Upper lobe of right lung (tissue), 1 donor: ENCODE data around the gene SPOCK1. TPM values are rescaled to one million over a fixed set of nuclear protein-coding genes. Genes with fewer than 3 reads are reported as not detected.

Source experiments
- ATAC-seq: fragments of 200-7000 bp; cut with Tn5 transposase; one replicate; pipeline ENCODE4 v1.9.1; 2020; ENCODE audit warnings: mild to moderate bottlenecking, moderate library complexity
- DNase-seq: peaks from one replicate; pipeline ENCODE4 v3.0.0-alpha.2; 2020
- H3K27ac ChIP-seq: fragments of 200-600 bp; one replicate; pipeline ENCODE4 v1.8.0; 2022
- H3K27me3 ChIP-seq: fragments of 200-600 bp; one replicate; pipeline ENCODE4 v1.8.0; 2022; ENCODE audit warnings: mild to moderate bottlenecking
- H3K36me3 ChIP-seq: fragments of 200-600 bp; one replicate; pipeline ENCODE4 v1.8.0; 2022
- H3K4me1 ChIP-seq: fragments of 200-600 bp; one replicate; pipeline ENCODE4 v1.8.0; 2022
- H3K4me3 ChIP-seq: fragments of 200-600 bp; one replicate; pipeline ENCODE4 v1.8.0; 2022; ENCODE audit warnings: mild to moderate bottlenecking
- H3K9me3 ChIP-seq: fragments of 200-600 bp; one replicate; pipeline ENCODE4 v1.8.0; 2022
- CTCF ChIP-seq: fragments of 200-600 bp; IDR thresholded peaks from one replicate; pipeline ENCODE4 v1.8.0; 2022; ENCODE audit warnings: antibody characterized with exemption
- intact Hi-C: fragments of 100-400 bp; cut with DNase I; formaldehyde crosslinking; loops from one replicate; pipeline ENCODE4 v1.11.0; 2022
- total RNA-seq: library from RNA; stranded (reverse); fragmentation: NEBNext Ultra II Directional; extraction: Animal tissue kit (Norgen Biotek cat#: 25700); gene quantifications from one replicate; pipeline ENCODE4 v1.2.1, GENCODE V29; 2021
- donor health status: DM: no; HTN: yes; CAD: no; lungs with severe emphysema.

Gene SPOCK1
- total RNA-seq, 1 donor from 2014 or later, result 4.0 TPM

- Histone ChIP-seq H3K4me1 (no peaks in the 10 kb centered on the region), H3K27me3 (no peaks in the 10 kb centered on the region), H3K27ac (peak overlapping the region; percentile 31), H3K4me3 (no peak overlapping the region), H3K9me3 (no peaks in the 10 kb centered on the region), H3K36me3 (no peaks in the 10 kb centered on the region)
- TF ChIP-seq CTCF, result no peak
- DNase-seq, result no peak
- ATAC-seq, result no peak
- intact Hi-C loops, result no loop called here
Observed at GRCh38 chr5:137073189-137073588, 425.9 kb downstream of the SPOCK1 start.

- no peaks in the 10 kb centered on the region for H3K4me1 ChIP-seq
- DNase-seq (no peak), ATAC-seq (no peak)
- no peak overlapping the region for H3K4me3 ChIP-seq
- peak overlapping the region; percentile 31 for H3K27ac ChIP-seq
- H3K9me3 ChIP-seq, result no peaks in the 10 kb centered on the region
- TF ChIP-seq CTCF, result no peak
- intact Hi-C loops, result no loop called here
- no peaks in the 10 kb centered on the region for H3K27me3 ChIP-seq
- no peaks in the 10 kb centered on the region for H3K36me3 ChIP-seq
Observed at GRCh38 chr5:137072361-137073115, 426.6 kb downstream of the SPOCK1 start.

GRCh38 chr5:137071931-137072330, 427.2 kb downstream of the SPOCK1 start:
- H3K4me3 ChIP-seq, result no peak overlapping the region
- ATAC-seq, result no peak
- no peaks in the 10 kb centered on the region for H3K36me3 ChIP-seq
- TF ChIP-seq CTCF, result no peak
- no peaks in the 10 kb centered on the region for H3K9me3 ChIP-seq
- H3K4me1 ChIP-seq, result no peaks in the 10 kb centered on the region
- no peaks in the 10 kb centered on the region for H3K27me3 ChIP-seq
- intact Hi-C loops, result no loop called here
- H3K27ac ChIP-seq, result no peak overlapping the region
- no peak for DNase-seq

- Histone ChIP-seq H3K4me3 (no peak overlapping the region), H3K36me3 (no peaks in the 10 kb centered on the region), H3K9me3 (no peaks in the 10 kb centered on the region), H3K27ac (no peak overlapping the region), H3K4me1 (no peaks in the 10 kb centered on the region), H3K27me3 (no peaks in the 10 kb centered on the region)
- intact Hi-C loops, result no loop called here
- no peak for TF ChIP-seq CTCF
- ATAC-seq (no peak), DNase-seq (no peak)
Observed at GRCh38 chr5:137071526-137071925, 427.6 kb downstream of the SPOCK1 start.

- Histone ChIP-seq H3K4me3 (no peak overlapping the region), H3K27ac (no peak overlapping the region), H3K4me1 (no peaks in the 10 kb centered on the region), H3K36me3 (no peaks in the 10 kb centered on the region), H3K27me3 (no peaks in the 10 kb centered on the region), H3K9me3 (no peaks in the 10 kb centered on the region)
- DNase-seq (no peak), ATAC-seq (no peak)
- intact Hi-C loops, result no loop called here
- no peak for TF ChIP-seq CTCF
Observed at GRCh38 chr5:137070521-137070920, 428.6 kb downstream of the SPOCK1 start.

- ATAC-seq, result no peak
- no peak overlapping the region for H3K27ac ChIP-seq
- no peaks in the 10 kb centered on the region for H3K9me3 ChIP-seq
- no peak for TF ChIP-seq CTCF
- no peak overlapping the region for H3K4me3 ChIP-seq
- no peaks in the 10 kb centered on the region for H3K27me3 ChIP-seq
- DNase-seq, result no peak
- H3K4me1 ChIP-seq, result no peaks in the 10 kb centered on the region
- H3K36me3 ChIP-seq, result no peaks in the 10 kb centered on the region
- intact Hi-C loops, result no loop called here
Observed at GRCh38 chr5:137069358-137069757, 429.8 kb downstream of the SPOCK1 start.
